ENCODE data around the gene BPIFB2.

BPIFB2 gene

DNA sequence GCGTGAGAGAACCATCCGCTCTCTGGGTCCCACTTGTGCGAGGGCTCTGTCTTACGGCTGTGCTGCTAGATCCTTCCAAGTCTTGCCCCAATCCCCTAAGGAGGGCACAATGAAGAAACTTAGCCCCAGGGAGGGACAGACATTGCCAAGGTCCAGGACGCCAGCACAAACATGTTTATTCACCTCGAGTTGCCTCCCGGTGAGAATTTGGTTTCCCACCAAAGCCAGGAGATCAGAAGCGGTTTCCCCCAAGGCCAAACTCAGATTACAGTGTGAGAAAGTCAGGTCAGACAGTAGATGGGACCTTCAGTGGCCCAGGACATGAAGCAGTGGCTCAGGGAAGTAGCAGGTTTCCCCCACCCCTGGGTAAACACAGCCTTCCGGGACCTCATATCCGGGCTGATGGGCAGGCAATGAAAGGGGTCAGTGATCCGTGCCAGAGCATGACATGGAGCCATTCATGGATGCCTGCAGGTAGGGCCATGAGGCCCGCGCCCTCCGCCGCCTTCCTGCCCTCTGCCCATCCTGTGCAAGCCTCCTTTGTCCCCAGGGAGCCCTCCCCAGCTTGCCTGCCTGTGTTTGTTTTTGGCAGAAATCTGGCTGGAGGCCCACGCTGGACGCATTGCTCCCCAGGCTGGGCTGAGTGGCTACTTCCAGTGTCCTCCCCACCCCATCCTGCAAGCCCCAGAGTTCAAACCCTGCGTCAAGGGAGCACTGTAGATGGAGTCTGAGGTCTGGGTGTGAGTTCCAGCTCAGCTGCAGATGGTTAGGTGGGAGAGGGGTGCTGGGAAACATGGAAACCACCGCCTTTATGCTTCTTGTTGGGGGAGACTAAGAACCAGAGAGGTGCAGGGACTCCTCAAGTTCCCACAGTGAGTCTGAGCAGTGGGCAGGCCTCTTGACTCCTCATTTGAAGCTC is 2.0 kb downstream of the BPIFB2 start:
- DNase-seq = no peak

DNA sequence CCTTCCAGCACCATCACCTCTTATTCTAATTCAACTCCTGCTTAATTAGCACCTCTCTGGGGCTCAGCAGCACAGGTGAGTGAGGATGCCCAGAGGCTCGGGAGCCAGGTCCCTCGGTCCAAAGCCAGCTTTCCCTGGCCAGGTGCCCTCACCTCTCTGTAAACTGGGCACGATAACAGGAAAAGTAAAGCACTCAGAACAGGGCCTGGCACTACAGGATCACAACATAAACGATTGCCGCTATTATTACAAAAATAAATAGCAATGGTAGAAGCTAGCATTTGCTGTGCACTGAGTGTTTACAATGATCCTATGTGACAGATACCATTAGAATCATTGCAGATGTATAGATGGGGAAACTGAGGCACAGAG is 2.6 kb downstream of the BPIFB2 start:
- no peak for DNase-seq

DNA sequence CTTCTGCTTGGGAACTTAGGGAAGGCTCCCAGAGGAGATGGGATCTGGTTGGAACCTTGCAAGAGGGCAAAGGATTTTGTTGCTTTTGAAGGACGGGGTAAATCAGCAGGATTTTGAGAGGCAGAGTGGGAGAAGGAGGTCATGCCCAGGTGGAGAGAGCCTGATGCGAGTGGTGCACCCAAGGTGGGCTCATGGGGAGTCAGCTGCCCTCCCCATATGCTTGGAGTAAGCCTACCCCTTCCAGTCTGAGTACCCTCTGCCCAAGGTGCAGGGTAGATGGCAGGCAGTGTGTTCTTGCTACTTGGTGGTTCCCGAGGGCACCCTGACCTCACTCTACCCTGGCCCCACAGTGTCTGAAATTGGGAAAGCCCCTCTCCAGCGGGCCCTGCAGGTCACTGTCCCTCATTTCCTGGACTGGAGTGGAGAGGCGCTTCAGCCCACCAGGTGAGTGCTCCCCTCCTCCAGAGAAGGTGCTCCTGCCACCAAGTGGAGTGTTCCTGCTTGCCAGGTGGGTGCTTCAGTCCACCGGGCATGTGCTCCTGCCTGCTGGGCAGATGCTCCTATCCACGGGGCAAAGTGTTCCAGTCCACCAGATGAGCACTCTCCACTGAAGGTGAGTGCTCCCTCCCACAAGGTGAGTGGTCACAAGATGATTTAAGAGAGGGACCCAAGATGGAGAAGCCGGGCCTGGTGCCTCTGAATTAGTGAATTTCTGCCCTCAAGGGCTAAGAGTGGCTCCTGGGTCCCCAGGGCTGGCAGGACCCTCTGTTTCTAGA is 3.4 kb downstream of the BPIFB2 start:
- no peak for DNase-seq

DNA sequence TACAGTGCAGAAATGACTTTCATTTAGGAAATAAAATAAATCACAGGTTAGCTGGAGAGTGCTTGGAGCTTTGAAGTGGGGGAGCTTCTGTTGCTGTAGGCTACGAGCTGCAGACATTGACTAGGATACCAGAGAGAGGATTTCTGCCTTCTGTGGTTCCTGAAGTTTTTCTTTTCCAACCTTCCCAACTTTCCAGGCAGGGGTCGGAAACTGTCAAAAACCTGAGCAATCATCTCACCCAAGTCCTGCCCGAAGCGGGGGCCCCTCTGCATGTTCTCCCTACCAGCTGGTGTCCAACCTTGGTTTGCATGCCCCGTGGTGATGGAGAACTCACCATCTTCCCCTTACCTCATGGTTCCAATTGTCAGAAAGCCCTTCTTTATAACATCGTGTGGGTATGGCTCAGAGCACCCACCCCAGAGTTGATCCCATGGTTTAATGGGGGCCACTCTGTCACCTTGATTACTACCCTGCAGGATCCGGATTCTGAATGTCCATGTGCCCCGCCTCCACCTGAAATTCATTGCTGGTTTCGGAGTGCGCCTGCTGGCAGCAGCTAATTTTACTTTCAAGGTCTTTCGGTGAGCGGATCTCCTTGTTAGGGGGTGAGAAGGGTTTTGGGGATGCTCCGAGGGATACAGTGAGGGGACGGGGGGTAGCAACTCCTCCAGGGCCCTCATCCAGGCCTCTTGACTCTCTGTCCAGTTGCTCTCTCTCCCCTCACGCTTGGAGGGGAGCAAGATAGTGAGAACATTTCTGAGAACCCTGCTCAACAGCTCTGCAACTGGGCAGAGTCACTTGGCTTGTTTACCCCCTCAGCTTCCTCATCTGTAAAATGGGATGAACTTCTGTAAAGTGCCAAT is 5.1 kb downstream of the BPIFB2 start:
- DNase-seq = no peak

DNA sequence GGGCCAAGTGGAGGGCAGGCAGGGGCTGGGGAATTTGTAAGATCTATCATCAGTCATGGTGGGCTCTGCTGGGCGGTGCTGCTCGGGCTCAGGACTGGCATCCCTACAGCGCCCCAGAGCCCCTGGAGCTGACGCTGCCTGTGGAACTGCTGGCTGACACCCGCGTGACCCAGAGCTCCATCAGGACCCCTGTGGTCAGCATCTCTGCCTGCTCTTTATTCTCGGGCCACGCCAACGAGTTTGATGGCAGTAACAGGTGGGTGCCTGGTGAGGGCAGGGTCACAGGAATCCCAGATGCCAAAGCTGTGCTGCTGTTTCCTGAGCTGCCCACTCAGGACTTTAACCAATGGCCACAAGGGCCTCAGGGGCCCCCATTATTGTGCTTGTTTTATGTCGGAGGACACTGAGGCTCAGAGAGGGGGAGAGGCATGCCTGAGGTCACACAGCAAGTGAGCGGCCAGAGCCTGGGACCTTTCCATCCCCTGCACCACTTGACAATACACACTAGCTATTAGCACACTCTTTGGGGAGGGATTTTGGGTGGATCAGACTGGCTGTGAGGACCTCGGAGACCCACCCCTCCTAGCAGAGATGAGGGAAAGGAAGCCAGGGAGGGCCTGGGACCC is 6.3 kb downstream of the BPIFB2 start:
- DNase-seq = no peak

DNA sequence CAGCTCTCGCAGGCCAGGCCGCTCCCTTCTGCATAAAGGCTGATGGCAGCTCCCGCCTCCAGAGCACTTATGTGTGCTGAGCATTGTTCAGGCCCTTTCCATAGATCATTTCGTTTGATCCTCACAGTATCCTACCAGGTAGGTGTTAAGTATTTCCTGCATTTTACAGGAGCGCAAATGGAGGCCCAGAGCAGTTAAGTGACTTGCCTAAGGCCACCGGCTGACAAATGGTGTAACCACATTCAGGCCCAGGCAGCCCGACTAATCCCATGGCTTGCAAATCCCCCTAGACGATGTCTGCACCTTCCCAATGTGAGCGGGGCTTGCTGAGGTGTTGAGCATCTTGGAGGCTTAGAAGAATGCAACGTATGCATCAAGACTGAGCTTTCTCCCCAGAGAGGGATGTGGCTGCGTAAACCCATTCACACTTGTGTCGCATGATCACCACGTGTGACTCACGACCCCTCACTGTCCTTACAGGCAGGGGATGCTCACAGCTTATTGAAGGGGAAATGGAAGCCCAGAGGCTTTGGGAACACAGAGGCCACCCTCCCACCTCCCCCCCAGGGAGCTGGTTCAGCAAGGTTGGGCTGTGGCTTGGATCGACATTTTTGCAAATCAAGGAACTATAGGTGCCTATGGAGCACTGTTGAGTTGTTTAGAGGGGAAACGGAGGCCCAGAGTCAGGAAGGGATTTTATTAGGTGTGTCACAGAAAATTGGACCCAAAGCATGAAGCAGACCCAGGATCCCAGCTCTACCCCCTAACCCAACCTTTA is 7.0 kb downstream of the BPIFB2 start:
- DNase-seq = no peak

DNA sequence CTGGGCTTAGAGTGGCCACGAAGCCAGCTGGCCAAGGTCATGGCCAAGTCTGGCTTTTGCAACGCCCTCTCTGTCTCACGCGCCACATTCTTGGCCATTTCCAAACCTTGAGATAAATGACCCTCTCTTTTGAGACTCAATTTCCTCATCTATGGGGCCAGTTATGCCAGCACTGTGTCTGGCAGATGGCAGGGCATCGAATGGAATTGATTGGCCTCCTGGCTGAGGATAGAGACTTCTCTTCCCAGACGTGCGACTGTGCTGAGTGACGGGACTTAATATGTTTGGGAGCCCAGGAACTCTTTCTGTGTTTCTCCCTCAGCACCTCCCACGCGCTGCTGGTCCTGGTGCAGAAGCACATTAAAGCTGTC is 7.6 kb downstream of the BPIFB2 start:
- DNase-seq = no peak

DNA sequence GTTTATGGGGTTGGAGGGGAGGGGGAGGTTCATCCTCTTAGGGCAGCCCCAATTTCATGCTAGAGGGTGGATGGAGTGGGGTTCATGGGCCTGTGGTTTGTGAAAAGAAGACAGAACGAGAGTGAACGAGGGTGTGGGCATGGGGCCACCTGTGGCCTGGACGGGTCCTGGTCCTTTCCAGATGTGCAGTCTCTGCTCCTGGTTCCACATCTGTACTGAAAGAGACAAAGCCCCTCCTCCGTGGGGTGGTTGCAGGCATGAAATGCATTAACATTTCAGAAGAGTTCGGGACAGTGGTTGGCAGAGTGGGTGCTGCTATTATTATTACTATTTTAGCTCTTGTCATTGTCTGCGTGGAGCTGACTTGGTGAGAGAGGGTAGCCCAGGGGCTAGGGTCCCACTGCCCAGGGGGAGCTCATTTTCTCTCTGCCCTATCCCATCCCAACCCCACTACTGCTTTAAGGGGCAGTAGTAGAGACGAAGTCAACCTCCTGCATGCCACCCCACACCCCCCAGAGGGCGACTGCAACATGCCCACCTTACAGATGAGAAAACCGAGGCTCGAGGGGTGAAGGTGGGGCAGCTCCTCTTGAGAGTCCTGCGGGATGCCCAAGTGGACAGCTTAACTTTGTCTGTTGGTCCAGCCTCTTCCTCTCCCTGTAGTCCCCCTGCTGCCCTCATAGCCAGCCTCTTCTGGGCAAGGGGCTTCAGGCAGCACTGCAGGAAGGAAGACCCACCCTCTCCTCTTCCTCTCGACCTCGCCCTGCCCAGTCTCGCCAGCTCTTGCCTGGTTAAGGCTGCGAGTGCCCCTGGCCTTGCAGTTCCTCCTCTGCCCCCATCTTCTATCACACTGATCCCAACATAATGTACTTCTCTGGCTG is 8.4 kb downstream of the BPIFB2 start:
- no peak for DNase-seq

DNA sequence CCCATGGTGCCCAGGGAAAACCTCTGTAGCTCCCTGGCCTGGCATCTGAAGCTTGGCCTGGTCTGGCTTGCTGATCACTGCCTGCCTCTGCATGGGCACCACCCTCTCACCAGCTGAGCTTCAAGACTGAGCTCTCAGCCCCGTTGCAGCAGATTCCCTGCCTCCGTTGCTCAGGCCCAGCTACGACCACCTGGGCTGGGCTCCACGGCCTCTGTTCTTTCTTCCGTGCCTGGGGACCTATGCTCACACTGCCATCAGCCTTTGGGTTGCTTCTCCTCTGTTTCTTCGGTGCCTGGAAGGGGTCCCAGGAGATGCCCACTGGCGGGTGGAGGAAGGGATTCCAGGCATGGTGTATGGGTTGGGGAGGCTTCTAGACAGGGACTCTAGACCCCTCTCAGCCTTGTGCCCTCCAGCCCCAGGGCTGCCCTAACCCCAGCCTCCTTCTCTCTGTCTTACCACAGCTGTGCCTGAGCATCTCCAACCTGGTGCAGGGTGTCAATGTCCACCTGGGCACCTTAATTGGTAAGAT is 9.1 kb downstream of the BPIFB2 start:
- no peak for DNase-seq

DNA sequence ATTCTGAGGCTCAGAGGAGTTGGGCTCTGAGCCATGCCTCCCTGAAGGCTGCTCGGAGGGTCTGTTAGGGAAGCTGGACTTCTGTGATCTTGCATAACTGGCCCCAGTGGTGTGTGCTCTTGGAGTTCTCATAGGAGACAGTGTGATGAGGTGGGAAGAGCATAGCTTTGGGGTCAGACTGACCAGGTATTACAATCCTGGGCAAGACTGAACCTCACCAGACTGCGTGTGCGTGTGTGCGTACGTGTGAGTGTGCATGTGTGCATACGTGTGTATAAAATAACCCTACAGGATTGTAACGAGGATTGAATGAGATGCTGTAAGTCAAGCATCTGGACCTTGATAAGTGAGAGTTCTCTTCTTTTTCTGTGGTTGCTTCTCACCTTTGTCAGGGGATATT is 10.0 kb downstream of the BPIFB2 start:
- no peak for DNase-seq

DNA sequence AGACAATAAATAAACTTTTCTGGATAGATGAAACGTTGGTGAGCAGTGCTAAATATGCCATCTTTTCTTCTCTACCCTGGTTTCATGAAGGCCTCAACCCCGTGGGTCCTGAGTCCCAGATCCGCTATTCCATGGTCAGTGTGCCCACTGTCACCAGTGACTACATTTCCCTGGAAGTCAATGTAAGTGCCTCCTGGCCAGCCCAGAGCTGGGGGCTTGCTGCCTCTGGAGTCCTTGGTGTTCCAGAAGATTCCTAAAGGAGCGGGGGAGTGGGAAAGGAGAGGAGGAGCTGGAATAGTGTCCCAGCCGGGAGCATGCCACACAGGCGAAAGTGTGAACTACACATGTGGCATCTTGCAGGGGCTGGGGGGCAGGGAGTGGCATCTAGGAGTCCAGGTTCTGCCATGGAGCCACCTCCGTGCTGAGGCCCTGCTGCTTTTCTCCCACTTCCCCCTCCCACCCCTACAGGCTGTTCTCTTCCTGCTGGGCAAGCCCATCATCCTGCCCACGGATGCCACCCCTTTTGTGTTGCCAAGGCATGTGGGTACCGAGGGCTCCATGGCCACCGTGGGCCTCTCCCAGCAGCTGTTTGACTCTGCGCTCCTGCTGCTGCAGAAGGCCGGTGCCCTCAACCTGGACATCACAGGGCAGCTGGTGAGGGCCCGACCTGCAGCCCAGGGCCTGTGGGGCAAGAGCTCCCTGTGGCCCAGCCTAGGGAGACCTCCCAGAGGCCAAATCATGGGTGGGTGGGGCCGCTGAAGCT is 10.8 kb downstream of the BPIFB2 start:
- DNase-seq = no peak

DNA sequence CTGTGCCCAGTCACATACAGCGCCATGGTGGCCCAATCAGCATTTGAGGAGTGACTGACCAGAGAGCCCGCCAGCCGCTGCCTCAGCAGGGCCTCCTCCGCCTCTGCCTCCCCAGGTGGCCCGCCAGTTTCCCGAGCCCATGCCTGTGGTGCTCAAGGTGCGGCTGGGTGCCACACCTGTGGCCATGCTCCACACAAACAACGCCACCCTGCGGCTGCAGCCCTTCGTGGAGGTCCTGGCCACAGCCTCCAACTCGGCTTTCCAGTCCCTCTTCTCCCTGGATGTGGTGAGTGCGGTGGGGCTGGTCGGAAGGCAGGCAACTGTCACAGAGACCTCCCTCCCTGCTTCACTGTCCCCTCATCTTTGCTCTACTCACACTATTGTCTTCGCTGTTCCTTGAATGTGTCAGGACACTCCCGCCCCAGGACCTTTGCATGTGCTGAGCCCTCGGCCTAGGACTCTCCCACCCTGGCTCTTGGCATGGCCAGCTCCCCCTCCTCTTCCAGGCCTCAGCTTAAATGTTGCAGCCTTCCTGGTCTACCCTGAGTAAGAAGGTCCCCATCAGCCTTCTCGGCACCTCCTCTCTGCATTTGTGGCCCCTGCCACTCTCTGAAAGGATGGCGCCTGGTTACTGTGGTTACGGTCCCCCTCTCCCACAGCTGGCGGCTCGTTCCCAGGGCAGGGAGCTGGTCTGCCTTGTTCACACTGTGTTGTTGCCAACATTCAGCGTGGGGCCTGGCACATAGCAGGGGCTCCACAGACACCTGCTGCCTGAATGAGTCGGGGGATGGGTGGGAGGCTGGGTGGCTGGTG is 12.2 kb downstream of the BPIFB2 start:
- no peak for DNase-seq

DNA sequence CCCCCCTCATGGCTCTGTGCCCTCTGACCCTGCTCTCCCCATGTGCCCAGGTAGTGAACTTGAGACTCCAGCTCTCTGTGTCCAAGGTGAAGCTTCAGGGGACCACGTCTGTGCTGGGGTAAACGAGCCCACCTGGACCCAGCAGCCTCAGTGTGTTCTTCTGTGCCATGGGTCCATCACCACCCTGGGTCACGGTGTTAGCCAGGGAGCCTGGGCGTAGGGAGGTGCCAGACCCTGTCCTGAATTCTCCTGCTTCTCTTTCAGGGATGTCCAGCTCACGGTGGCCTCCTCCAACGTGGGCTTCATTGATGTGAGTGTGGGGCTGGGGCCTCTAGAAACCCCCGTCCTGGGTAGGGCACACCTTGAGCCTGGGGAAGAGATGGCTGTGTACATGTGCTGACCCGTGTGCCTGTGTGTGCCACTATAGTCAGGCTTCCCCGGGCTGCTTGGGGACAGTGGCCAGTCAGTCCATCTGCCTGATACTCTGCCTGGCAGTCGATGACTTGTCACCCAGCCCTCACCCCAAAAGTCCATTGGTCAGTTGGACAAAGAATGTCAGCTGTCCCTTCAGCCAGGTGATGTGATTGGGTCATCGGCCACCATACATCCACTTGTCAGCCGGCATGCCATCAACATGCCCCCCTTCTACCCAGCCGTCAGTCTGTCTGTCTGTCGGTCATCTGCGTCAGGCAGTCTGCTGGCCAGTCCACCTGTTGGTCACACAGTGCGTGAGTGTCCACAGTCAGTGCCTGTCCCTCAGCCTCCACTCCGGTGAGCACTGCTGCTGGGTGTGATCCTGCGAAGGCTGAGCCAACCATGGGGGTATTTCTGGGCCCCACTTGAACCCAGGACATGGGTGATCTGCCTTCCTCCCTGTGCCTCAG is 13.0 kb downstream of the BPIFB2 start:
- DNase-seq = no peak

DNA sequence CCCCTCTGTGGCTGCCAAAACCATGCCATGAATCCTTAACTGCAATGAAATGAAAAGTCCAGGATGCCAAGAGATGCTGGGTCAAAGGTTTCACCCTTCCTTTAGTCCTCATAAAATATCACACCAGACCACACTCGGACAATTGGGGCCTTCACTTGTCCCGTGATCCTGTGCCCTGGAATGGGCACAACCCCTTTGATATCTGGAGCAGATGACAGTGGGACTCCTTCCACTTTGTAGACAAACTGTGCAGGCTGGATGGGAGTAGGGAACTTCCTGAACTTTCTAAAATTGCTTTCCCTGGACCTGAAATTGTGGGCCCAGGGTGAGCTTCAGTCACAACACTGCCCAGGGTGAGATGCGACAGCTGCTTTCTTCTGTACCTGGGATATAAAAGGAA is 14.4 kb downstream of the BPIFB2 start:
- no peak for DNase-seq

DNA sequence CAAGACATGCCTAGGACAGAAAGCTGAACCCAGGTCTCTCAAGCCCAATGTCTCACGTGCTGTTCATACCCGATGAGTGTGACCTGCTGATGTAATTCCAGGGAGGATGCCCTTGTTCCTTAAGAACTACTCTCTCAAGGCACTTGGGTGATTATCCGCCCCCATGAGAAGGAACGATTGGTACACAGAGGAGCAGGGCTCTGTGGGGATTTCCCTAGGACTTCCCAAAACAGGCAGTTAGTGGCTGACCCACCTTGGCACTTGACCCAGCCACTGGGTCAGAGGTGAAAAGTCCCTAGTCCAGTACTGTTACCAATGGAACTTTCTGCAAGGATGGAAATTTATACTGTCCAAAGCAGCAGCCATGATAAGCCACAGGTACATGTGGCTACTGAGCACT is 14.8 kb downstream of the BPIFB2 start:
- no peak for DNase-seq

DNA sequence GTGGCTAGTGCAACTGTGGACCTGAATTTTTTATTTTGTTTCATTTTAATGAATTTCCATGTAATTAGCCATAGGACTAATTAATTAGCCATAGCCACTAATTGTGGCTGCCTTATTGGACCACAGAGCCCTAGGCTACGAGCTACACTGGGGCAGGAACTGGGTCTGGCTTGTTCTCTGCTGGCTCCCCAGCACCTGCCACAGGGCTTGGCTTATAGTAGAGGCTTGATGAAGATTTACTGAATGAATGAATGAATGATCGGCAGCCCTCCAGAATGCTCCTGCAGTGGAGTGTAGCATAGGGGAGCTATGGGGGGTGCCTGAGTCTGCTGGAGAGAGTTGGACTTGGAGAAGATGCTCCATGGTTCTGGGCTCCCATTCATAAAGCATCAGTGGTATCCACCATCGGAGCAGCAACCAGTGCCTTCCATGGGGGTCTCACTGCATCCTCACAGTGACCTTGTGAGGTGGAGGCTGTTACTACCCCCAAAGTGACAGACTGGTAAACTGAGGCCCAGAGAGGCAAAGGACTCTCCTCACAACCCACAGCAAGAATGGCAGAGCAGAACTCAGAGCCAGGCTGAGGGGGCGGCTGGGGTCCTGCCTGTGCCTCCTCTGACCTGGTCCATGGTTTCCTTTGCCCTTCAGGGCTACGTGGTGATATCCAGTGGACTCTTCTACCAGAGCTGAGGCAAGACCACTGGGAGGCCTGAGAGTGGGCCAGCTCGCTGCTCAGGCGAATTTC is 15.4 kb downstream of the BPIFB2 start:
- DNase-seq = no peak

Data from NCI-H2107 (cell line).